ENCODE measurements around the gene TECPR1. TPM values are rescaled to one million over a fixed set of nuclear protein-coding genes. Genes with fewer than 3 reads are reported as not detected.

TECPR1 gene
- total RNA-seq, 4 donors from 2014 or later = 33.8 to 74.1 (median 44.1) TPM

DNA sequence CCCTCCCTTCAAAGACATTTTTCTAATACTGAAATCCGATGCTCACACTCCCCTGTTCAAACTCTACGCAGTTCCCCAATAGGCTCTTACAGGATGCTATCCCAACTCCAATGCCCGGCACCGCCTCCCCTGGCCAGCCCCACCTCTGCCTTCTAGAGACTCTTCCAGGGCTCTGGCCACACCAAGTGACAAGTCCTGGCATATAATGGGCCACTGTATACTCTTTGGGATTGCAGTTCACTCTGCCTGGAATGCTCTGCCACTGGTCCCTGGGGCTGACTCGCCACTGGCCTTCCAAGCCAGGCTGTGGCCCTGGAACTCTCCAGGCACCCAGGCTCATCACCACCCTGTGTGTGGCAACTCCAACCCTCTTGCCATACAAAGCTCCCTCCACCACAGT lies 26.4 kb upstream of the TECPR1 start:
- TF ChIP-seq, protein P1, sequence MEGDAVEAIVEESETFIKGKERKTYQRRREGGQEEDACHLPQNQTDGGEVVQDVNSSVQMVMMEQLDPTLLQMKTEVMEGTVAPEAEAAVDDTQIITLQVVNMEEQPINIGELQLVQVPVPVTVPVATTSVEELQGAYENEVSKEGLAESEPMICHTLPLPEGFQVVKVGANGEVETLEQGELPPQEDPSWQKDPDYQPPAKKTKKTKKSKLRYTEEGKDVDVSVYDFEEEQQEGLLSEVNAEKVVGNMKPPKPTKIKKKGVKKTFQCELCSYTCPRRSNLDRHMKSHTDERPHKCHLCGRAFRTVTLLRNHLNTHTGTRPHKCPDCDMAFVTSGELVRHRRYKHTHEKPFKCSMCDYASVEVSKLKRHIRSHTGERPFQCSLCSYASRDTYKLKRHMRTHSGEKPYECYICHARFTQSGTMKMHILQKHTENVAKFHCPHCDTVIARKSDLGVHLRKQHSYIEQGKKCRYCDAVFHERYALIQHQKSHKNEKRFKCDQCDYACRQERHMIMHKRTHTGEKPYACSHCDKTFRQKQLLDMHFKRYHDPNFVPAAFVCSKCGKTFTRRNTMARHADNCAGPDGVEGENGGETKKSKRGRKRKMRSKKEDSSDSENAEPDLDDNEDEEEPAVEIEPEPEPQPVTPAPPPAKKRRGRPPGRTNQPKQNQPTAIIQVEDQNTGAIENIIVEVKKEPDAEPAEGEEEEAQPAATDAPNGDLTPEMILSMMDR (IDR thresholded peaks at IDR 0.05) = no peak
- no peak for TF ChIP-seq POLR2A (IDR thresholded peaks at IDR 0.05)
- DNase-seq = no peak
- Histone ChIP-seq H3K27ac (no peak overlapping the region), H3K4me3 (no peak overlapping the region), H3K36me3 (no peaks in the 10 kb centered on the region), H3K4me1 (peaks cover 0 to 20% (median 11%) of the 10 kb centered on the region in 4 donors), H3K27me3 (no peaks in the 10 kb centered on the region), H3K9me3 (no peaks in the 10 kb centered on the region)

DNA sequence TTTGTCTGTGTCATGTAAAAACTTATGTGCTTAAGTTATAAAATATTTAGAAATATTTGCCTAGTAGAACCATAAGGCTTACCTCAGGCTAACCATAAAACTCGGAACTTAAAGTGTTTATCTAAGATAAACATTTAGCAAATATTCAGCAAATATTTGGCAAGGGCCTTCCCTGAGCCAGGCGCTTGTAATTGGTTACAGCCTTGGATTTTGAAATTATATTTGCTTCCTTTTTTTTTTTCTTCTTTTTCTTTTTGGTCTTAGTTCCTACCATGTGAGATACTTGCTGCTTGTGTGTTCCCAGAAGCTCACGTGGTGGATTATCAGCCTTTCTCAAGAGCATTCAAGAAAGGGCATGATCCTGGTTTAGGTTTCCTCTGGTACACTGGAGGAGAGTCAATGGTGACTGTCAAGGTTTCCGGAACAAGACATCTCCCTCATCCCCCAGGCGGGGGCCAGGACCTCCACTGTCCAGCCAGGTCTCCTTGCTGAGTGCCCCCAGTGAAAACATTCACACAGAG lies 24.3 kb upstream of the TECPR1 start:
- no peaks in the 10 kb centered on the region for H3K36me3 ChIP-seq
- no peaks in the 10 kb centered on the region for H3K9me3 ChIP-seq
- H3K27ac ChIP-seq = peak overlapping the region in 2 of 4 donors; percentile 7 to 60
- TF ChIP-seq, protein P1 (IDR thresholded peaks at IDR 0.05) = no peak
- TF ChIP-seq POLR2A (IDR thresholded peaks at IDR 0.05) = no peak
- H3K4me1 ChIP-seq = peaks cover 0 to 11% (median 0%) of the 10 kb centered on the region in 4 donors
- DNase-seq = no peak
- H3K27me3 ChIP-seq = no peaks in the 10 kb centered on the region
- H3K4me3 ChIP-seq = no peak overlapping the region

DNA sequence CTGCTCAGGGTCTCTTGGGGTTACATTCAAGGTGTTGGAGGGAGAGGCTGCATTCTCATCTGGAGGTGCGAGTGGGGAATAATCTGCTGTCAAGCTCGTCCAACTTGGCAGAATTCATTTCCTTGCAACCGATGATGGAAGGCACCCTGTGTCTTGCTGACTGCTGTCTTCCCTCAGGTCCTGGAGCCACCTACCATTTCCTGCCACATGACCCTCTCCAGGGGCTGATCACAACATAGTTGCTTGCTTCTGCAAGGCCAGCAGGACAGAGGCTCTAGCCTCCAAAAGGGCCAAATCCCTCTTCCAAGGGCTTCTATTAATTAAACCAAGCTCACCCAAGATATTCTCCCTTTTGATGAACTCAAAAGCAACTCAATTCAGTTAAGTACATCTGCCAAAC lies 15.3 kb upstream of the TECPR1 start:
- H3K36me3 ChIP-seq = no peaks in the 10 kb centered on the region
- H3K4me3 ChIP-seq = no peak overlapping the region
- H3K27ac ChIP-seq = no peak overlapping the region
- TF ChIP-seq, protein P1 (IDR thresholded peaks at IDR 0.05) = no peak
- TF ChIP-seq POLR2A (IDR thresholded peaks at IDR 0.05) = no peak
- H3K9me3 ChIP-seq = no peaks in the 10 kb centered on the region
- no peaks in the 10 kb centered on the region for H3K27me3 ChIP-seq
- no peak for DNase-seq
- no peaks in the 10 kb centered on the region for H3K4me1 ChIP-seq

DNA sequence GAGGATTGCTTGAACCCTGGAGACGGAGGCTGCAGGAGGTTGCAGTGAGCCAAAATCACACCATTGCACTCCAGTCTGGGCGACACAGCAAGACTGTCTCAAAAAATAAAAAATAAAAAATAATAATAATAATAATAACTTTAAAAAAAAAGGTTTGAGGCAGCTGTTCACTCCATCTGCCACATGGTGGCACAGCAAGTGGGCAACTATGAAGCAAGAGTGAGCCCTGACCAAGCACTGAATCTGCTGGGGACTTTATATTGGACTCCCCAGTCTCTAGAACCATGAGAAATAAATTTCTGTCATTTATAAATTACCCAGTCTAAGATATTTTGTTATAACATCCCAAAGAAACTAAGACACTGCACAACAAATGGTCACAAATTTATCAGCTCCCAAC lies 14.8 kb upstream of the TECPR1 start:
- no peak for TF ChIP-seq POLR2A (IDR thresholded peaks at IDR 0.05)
- TF ChIP-seq, protein P1 (IDR thresholded peaks at IDR 0.05) = peak in 4 of 6 experiments; percentile 21 to 43 (median 36)
- Histone ChIP-seq H3K9me3 (no peaks in the 10 kb centered on the region), H3K4me3 (no peak overlapping the region), H3K27ac (no peak overlapping the region), H3K36me3 (peaks cover 0 to 2% (median 0%) of the 10 kb centered on the region in 3 donors), H3K4me1 (no peaks in the 10 kb centered on the region), H3K27me3 (no peaks in the 10 kb centered on the region)
- no peak for DNase-seq

DNA sequence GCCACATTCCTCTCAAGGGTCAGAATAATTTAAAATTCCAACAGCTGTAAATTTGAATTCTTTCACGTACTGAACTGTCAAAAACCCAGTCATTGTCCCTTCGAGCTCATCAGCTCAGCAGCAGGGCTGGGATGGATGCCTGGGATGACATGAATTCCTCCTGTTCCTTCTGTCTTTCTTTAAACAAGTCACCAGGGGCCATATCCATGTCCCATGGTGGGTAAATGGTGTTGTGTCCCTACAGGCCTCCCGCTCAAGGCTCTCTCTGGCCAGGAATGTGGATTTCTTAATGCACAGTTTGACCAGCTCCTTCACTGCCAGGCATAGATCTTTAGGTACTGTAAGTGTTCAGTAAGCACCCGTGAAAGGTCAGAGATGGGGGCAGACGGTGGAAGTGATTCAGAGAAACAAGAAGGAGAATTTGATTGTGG lies 13.8 kb upstream of the TECPR1 start:
- no peak for DNase-seq
- H3K27me3 ChIP-seq = no peaks in the 10 kb centered on the region
- TF ChIP-seq, protein P1 (IDR thresholded peaks at IDR 0.05) = no peak
- TF ChIP-seq POLR2A (IDR thresholded peaks at IDR 0.05) = no peak
- H3K36me3 ChIP-seq = peaks cover 0 to 10% (median 0%) of the 10 kb centered on the region in 3 donors
- no peak overlapping the region for H3K4me3 ChIP-seq
- no peak overlapping the region for H3K27ac ChIP-seq
- H3K9me3 ChIP-seq = no peaks in the 10 kb centered on the region
- no peaks in the 10 kb centered on the region for H3K4me1 ChIP-seq

DNA sequence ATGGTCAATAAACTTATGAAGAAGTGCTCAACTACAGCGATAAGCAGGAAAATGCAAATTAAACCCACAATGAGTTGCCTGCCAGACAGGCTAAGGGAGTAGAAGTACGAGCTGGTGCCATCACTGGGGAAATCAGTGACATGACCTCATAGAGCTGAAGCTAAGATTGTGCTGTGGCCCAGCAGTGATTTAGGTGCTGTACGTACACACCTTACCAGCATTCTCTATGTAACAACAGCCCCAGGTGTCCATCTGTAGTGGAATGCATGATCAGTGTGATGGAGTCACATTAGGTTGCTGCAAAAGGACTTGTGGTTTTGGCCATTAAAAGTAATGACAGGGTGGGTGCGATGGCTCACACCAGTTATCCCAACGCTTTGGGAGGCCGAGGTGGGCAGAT lies 5.7 kb upstream of the TECPR1 start:
- no peak for TF ChIP-seq POLR2A (IDR thresholded peaks at IDR 0.05)
- TF ChIP-seq, protein P1 (IDR thresholded peaks at IDR 0.05) = no peak
- peaks cover 0 to 42% (median 0%) of the 10 kb centered on the region in 3 donors for H3K36me3 ChIP-seq
- H3K4me1 ChIP-seq = peaks cover 0 to 9% (median 0%) of the 10 kb centered on the region in 4 donors
- no peaks in the 10 kb centered on the region for H3K9me3 ChIP-seq
- no peak for DNase-seq
- no peak overlapping the region for H3K4me3 ChIP-seq
- no peak overlapping the region for H3K27ac ChIP-seq
- no peaks in the 10 kb centered on the region for H3K27me3 ChIP-seq
